OCI-LY1 (cell line): Measurements from ENCODE around the gene RAD21L1.

Experiments
- EZH2 ChIP-seq: fragments of 200-600 bp; sonication (generic), shearing (Covaris generic); IDR thresholded peaks from 2 replicates; pipeline ENCODE4 v1.8.0; 2017; ENCODE audit warnings: borderline replicate concordance, mixed run types, mild to moderate bottlenecking, antibody characterized with exemption, low read length, moderate library complexity, mixed read lengths
- TF ChIP-seq, protein P1 (sequence below): fragments of 200-600 bp; sonication (generic), shearing (Covaris generic); IDR thresholded peaks from 2 replicates; pipeline ENCODE4 v1.5.1; 2017; ENCODE audit warnings: mild to moderate bottlenecking, antibody characterized with exemption, low read length, moderate library complexity, mixed read lengths

DNA sequence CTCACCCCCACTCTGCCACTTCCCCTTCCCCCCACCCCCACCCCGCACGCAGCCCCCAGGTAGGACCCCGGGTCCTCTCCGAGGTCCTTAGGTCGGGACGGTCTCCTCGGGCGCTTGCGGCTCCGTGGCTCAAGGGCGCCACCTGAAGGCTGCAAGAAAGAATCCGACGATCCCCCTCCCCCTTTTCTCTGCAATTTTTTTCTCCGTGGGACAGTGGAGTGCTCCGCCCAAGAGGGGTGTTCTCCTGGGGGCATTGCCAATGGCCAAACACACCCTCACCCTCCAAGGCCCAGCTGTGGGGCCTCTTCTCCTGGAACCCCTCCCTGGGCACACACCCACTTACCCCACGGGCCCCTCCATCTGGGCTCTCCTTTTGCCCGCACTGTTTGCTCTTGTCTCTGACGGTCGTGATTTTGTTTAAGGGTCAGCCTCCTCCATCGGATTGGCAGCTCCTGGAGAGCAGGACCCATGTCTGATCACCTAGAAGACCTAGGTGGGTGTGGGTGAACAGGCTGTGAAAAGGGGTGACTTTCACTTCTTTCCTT, 40.0 kb upstream of the RAD21L1 start:
- TF ChIP-seq, protein P1, sequence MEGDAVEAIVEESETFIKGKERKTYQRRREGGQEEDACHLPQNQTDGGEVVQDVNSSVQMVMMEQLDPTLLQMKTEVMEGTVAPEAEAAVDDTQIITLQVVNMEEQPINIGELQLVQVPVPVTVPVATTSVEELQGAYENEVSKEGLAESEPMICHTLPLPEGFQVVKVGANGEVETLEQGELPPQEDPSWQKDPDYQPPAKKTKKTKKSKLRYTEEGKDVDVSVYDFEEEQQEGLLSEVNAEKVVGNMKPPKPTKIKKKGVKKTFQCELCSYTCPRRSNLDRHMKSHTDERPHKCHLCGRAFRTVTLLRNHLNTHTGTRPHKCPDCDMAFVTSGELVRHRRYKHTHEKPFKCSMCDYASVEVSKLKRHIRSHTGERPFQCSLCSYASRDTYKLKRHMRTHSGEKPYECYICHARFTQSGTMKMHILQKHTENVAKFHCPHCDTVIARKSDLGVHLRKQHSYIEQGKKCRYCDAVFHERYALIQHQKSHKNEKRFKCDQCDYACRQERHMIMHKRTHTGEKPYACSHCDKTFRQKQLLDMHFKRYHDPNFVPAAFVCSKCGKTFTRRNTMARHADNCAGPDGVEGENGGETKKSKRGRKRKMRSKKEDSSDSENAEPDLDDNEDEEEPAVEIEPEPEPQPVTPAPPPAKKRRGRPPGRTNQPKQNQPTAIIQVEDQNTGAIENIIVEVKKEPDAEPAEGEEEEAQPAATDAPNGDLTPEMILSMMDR: peak; percentile 68
- no peak for TF ChIP-seq EZH2
